DND-41 (cell line): ENCODE measurements around the gene TXNDC17.
"Not testable (repeated sequence)": the region's sequence is repeated elsewhere in the genome, so short reads cannot be mapped to it uniquely, and the experiment has no call there.

ENCODE experiments used
- CTCF ChIP-seq: IDR thresholded peaks from 2 replicates; pipeline ENCODE4 v1.5.1; 2012; ENCODE audit warnings: borderline replicate concordance, low read length, moderate library complexity, mild to moderate bottlenecking; ENCODE audit not compliant: poor library complexity, severe bottlenecking; ENCODE audit errors: extremely low read depth
- EZH2 ChIP-seq: IDR thresholded peaks from 3 replicates; pipeline ENCODE4 v1.6.1; 2012; ENCODE audit warnings: borderline replicate concordance, low read depth, mild to moderate bottlenecking, moderate library complexity, low read length, inconsistent platforms; ENCODE audit not compliant: severe bottlenecking

DNA sequence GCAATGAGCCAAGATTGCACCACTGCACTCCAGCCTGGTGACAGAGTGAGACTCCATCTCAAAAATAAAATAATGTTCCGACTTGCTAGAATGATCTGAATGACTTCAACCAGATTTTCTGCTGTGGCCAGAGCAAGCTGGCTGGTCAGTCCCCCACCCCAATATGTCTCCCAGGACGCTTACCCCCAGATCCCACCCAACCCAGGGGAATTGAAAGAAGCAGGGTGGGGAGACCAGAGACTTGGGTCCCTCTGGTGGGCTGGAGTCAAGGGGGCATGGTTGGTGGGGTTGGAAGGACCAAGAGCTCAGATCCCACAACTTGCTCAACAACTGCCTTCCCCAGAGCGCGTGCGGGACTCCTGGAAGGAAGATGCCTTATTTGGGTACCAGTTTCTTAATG is 17.6 kb downstream of the TXNDC17 start:
- not testable (repeated sequence) for TF ChIP-seq CTCF, EZH2
